Heart left ventricle (tissue), 16 donors: ENCODE measurements around the gene LEFTY2. TPM values are rescaled to one million over a fixed set of nuclear protein-coding genes. Genes with fewer than 3 reads are reported as not detected.

Experiments used
- ATAC-seq, 4 donors: fragments of 200-7000 bp; cut with Tn5 transposase; one replicate each; pipeline ENCODE4 v1.9.1; 2020 to 2022; ENCODE audit warnings: moderate library complexity in 4 of 4, mild to moderate bottlenecking in 3 of 4, moderate number of reproducible peaks in 1 of 4
- DNase-seq, 5 donors: peaks; one replicate each; pipeline ENCODE4 v3.0.0-alpha.2; 2020
- H3K27ac ChIP-seq, 12 donors: fragments of 200-600 bp; sonication (generic) in 4 of 12; one replicate each; pipeline versions ENCODE4 v1.5.0 to v1.8.0; 2016 to 2022; ENCODE audit warnings: mild to moderate bottlenecking in 2 of 12
- H3K27me3 ChIP-seq, 9 donors: fragments of 200-600 bp; sonication (generic) in 2 of 9; one replicate each; pipeline versions ENCODE4 v1.5.1 to v1.8.0; 2016 to 2022; ENCODE audit warnings: mild to moderate bottlenecking in 3 of 9
- H3K36me3 ChIP-seq, 9 donors: fragments of 200-600 bp; sonication (generic) in 2 of 9; one replicate each; pipeline versions ENCODE4 v1.5.0 to v1.8.0; 2018 to 2022; ENCODE audit warnings: mild to moderate bottlenecking in 2 of 9
- H3K4me1 ChIP-seq, 12 donors: fragments of 200-600 bp; sonication (generic) in 4 of 12; one replicate each; pipeline versions ENCODE4 v1.5.0 to v1.8.0; 2016 to 2022; ENCODE audit warnings: mild to moderate bottlenecking in 3 of 12
- H3K4me3 ChIP-seq, 12 donors: fragments of 200-600 bp; sonication (generic) in 4 of 12; one replicate each; pipeline versions ENCODE4 v1.5.0 to v1.8.0; 2017 to 2022; ENCODE audit warnings: mild to moderate bottlenecking in 9 of 12, moderate library complexity in 4 of 12
- H3K9me3 ChIP-seq, 12 donors: fragments of 200-600 bp; sonication (generic) in 4 of 12; one replicate each; pipeline versions ENCODE4 v1.5.0 to v1.8.0; 2016 to 2022; ENCODE audit warnings: mild to moderate bottlenecking in 1 of 12
- CTCF ChIP-seq, 12 donors: fragments of 200-600 bp; sonication (generic) in 4 of 12; IDR thresholded peaks; one replicate each; pipeline versions ENCODE4 v1.5.0 to v1.8.0; 2018 to 2022; ENCODE audit warnings: antibody characterized with exemption in 12 of 12, mild to moderate bottlenecking in 5 of 12
- POLR2A ChIP-seq, 2 donors: fragments of 450-650 bp; IDR thresholded peaks; one replicate each; pipeline ENCODE4 v1.6.1; 2017; ENCODE audit warnings: antibody characterized with exemption in 2 of 2, mild to moderate bottlenecking in 2 of 2, moderate library complexity in 2 of 2
- WGBS, 4 donors: extraction: QIAGEN DNeasy Blood & Tissue Kit in 2 of 4; methylation state at CpG; one replicate each; pipeline versions ENCODE4 v1.1.5 to v1.1.7; 2013 to 2018; 5-methylcytosine and 5-hydroxymethylcytosine counted together
- intact Hi-C, 10 donors: fragments of 100-400 bp; cut with DNase I; formaldehyde crosslinking; loops; one replicate each; pipeline versions ENCODE4 v1.11.1 to v1.14.2; 2022
- polyA plus RNA-seq, 2 donors: library from polyadenylated mRNA; stranded (reverse); fragments of 200-250 nt; gene quantifications; one replicate each; pipeline ENCODE4 v1.2.3, GENCODE V29; 2013
- total RNA-seq, 9 donors: library from RNA; depleted of rRNA in 2 of 9; stranded (reverse); fragments of >200 nt in 2 of 9; fragmentation: NEBNext Ultra II Directional in 3 of 9; extraction: Animal tissue kit (Norgen Biotek cat#: 25700) in 3 of 9; gene quantifications; one replicate each; pipeline versions ENCODE4 v1.1.0 to v1.2.4, GENCODE V29; 2016 to 2023
- donor health status: ischemic (EF 13 %, LVEDD 7.1; RV severe dilation, severe dysfunction).
- donor health status: healthy with polysubstance abuse.
- donor health status: DM: no; HTN: yes; CAD: no.
- donor health status: DM: no; HTN: no; CAD: no.
- donor health status: ischemic (EF 25% LVEDD 6.9; RV normal size, moderate dysfunction).
- donor health status: ischemic (EF 25% LVEDD 5.7; RV mildly dilated, moderate dysfunction).
- donor health status: healthy.
- donor health status: DM: yes; HTN: yes; CAD: no.
- donor health status: ischemic (EF 35%, LVEDD 5.7; RV mildly dilated, moderate dysfunction).
- donor health status: nonischemic (EF 11% LVEDD 7.7; RV severe dilation, severe dysfunction).
- donor health status: DM: yes; HTN: yes; CAD: no.
- donor health status: PGD.
- donor health status: ischemic (EF 29% LVEDD 5.4; RV normal size, mild dysfunction).
- donor health status: nonischemic (EF 23%, LVEDD 6.1; RV moderate dilation, normal function).

LEFTY2 gene
- total and polyA plus RNA-seq, 11 donors, result 0.11 to 1.8 (median 0.29) TPM; not detected in 1

DNA sequence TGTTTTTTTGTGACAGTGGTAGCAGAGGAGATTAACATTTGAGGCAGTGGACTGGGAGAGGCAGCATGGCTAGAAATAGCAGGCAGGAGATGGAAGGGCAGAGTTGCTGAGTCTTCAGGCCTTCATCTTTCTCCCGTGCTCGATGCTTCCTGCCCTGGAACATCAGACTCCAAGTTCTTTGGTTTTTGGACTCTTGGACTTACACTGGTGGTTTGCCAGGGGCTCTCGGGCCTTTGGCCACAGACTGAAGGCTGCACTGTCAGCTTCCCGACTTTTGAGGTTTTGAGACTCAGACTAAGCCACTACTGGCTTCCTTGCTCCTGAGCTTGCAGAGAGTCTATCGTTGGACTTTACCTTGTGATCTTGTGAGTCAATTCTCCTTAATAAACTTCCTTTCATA lies 24.2 kb upstream of the LEFTY2 start:
- H3K27ac ChIP-seq, result no peak overlapping the region
- peaks cover 0 to 7% (median 0%) of the 10 kb centered on the region in 12 donors for H3K4me1 ChIP-seq
- H3K9me3 ChIP-seq, result no peaks in the 10 kb centered on the region
- intact Hi-C loops, result no loop called here
- WGBS, 4 donors, result 72 to 85% (median 81%) methylated on average over 5 of the region's 5 CpGs
- TF ChIP-seq POLR2A (IDR thresholded peaks at IDR 0.05) (no peak), CTCF (IDR thresholded peaks at IDR 0.05) (no peak)
- H3K36me3 ChIP-seq, result no peaks in the 10 kb centered on the region
- H3K27me3 ChIP-seq, result no peaks in the 10 kb centered on the region
- DNase-seq, result no peak
- no peak for ATAC-seq
- no peak overlapping the region for H3K4me3 ChIP-seq

DNA sequence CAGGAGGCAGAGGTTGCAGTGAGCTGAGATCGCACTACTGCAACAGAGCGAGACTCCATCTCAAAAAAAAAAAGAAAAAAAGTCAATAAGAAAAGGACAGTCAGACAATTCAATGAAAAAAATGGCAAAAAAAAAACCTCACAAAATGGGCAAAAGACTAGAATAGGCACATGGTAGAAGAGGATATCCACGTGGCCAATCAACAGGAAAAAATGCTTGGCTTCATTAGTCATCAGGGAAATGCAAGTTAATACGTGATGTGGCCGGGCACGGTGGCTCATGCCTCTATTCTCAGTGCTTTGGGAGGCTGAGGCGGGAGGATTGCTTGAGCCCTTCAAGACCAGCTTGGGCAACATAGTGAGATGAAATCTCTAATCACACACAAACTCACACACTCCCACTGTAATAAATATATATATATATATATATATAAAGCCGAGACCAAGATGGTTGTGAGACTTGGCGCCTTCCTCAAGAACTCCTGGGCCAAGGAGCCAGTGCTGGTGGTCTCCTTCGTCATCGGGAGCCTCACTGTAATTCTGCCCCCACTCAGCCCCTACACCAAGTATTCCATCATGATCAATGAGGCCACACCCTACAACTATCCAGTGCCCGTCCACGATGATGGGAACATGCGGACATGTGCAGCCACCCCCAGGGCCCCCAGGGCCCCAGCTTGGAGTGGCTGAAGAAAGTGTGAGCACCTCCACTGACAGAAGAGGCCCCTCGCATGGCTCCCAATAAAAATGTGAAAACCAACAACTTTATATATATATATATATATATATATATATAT lies 22.9 kb upstream of the LEFTY2 start:
- Histone ChIP-seq H3K36me3 (no peaks in the 10 kb centered on the region), H3K27ac (no peak overlapping the region), H3K27me3 (no peaks in the 10 kb centered on the region), H3K9me3 (no peaks in the 10 kb centered on the region), H3K4me3 (no peak overlapping the region), H3K4me1 (peaks cover 0 to 7% (median 0%) of the 10 kb centered on the region in 12 donors)
- intact Hi-C loops, result no loop called here
- ATAC-seq (no peak), DNase-seq (no peak)
- WGBS, 4 donors, result 86 to 93% (median 89%) methylated on average over 15 of the region's 15 CpGs
- TF ChIP-seq CTCF (IDR thresholded peaks at IDR 0.05) (no peak), POLR2A (IDR thresholded peaks at IDR 0.05) (no peak)

- 30 to 35% (median 33%) methylated on average over 21 of the region's 21 CpGs for WGBS, 4 donors
- H3K9me3 ChIP-seq, result no peaks in the 10 kb centered on the region
- H3K4me3 ChIP-seq, result no peak overlapping the region
- DNase-seq, result peak in 4 of 5 donors; percentile 22 to 73 (median 40)
- peaks cover 0 to 7% (median 0%) of the 10 kb centered on the region in 12 donors for H3K4me1 ChIP-seq
- TF ChIP-seq POLR2A (IDR thresholded peaks at IDR 0.05) (no peak), CTCF (IDR thresholded peaks at IDR 0.05) (peak; percentile 43 to 70 (median 53))
- H3K27me3 ChIP-seq, result no peaks in the 10 kb centered on the region
- peak in 3 of 4 donors; percentile 45 to 69 (median 51) for ATAC-seq
- no peaks in the 10 kb centered on the region for H3K36me3 ChIP-seq
- intact Hi-C loops, result no loop called here
- no peak overlapping the region for H3K27ac ChIP-seq
These were observed 21.5 kb upstream of the LEFTY2 start for GRCh38 chr1:225962440-225962975.

- intact Hi-C loops, result no loop called here
- ATAC-seq (peak in 1 of 4 donors; percentile 12), DNase-seq (no peak)
- WGBS, 4 donors, result 64 to 73% (median 69%) methylated on average over 20 of the region's 20 CpGs
- Histone ChIP-seq H3K4me1 (peaks cover 0 to 7% (median 0%) of the 10 kb centered on the region in 12 donors), H3K27me3 (no peaks in the 10 kb centered on the region), H3K9me3 (no peaks in the 10 kb centered on the region), H3K36me3 (no peaks in the 10 kb centered on the region), H3K27ac (no peak overlapping the region), H3K4me3 (no peak overlapping the region)
- TF ChIP-seq CTCF (IDR thresholded peaks at IDR 0.05) (no peak), POLR2A (IDR thresholded peaks at IDR 0.05) (no peak)
These were observed 20.8 kb upstream of the LEFTY2 start for GRCh38 chr1:225961659-225962439.
